SU-DHL-6 (cell line): ENCODE results near the gene SFXN1.

Experiments
- H2AFZ ChIP-seq: fragments of 200-600 bp; sonication (generic); 2 replicates; pipeline ENCODE4 v1.6.1; 2014; ENCODE audit warnings: low read depth, mild to moderate bottlenecking, moderate library complexity, mixed read lengths, antibody characterized with exemption, low read length; ENCODE audit not compliant: severe bottlenecking
- H3F3A ChIP-seq: fragments of 200-600 bp; shearing (Covaris generic); 2 replicates; pipeline ENCODE4 v1.6.0; 2016; ENCODE audit warnings: antibody characterized with exemption, mild to moderate bottlenecking; ENCODE audit not compliant: insufficient read depth
- H3K27ac ChIP-seq: fragments of 200-600 bp; sonication (generic); 2 replicates; pipeline ENCODE4 v1.5.1; 2016; ENCODE audit warnings: low read depth, mild to moderate bottlenecking, low read length, moderate library complexity, mixed read lengths
- H3K27me3 ChIP-seq: fragments of 200-600 bp; sonication (generic), shearing (Covaris generic); 2 replicates; pipeline ENCODE4 v1.6.0; 2014; ENCODE audit warnings: mild to moderate bottlenecking, low read length
- H3K36me3 ChIP-seq: fragments of 200-600 bp; sonication (generic); 2 replicates; pipeline ENCODE4 v1.6.1; 2014; ENCODE audit warnings: mild to moderate bottlenecking, low read length, mixed read lengths
- H3K4me2 ChIP-seq: fragments of 300-600, 200-600 bp; shearing (Covaris generic), sonication (generic); 2 replicates; pipeline ENCODE4 v1.6.0; 2014; ENCODE audit warnings: low read length, low read depth, mild to moderate bottlenecking; ENCODE audit not compliant: poor library complexity, severe bottlenecking
- H3K4me3 ChIP-seq: fragments of 200-600 bp; sonication (generic); 2 replicates; pipeline ENCODE4 v1.5.1; 2014; ENCODE audit warnings: antibody characterized with exemption, low read length, mild to moderate bottlenecking, mixed read lengths; ENCODE audit not compliant: insufficient read depth, poor library complexity, severe bottlenecking
- H3K79me2 ChIP-seq: fragments of 200-600 bp; sonication (generic); 2 replicates; pipeline ENCODE4 v1.6.1; 2014; ENCODE audit warnings: mild to moderate bottlenecking, low read length, moderate library complexity; ENCODE audit not compliant: insufficient read depth
- H3K9ac ChIP-seq: fragments of 200-600 bp; sonication (generic); 2 replicates; pipeline ENCODE4 v1.7.0; 2014; ENCODE audit warnings: mild to moderate bottlenecking, low read length
- H3K9me2 ChIP-seq: fragments of 200-600 bp; sonication (generic); replicated peaks from 2 replicates; pipeline ENCODE4 v1.6.1; 2014; ENCODE audit warnings: low read length; ENCODE audit not compliant: insufficient read depth
- H3K9me3 ChIP-seq: fragments of 200-600 bp; sonication (generic); 2 replicates; pipeline ENCODE4 v1.6.1; 2014; ENCODE audit warnings: low read length, mixed read lengths; ENCODE audit not compliant: insufficient read depth
- H4K20me1 ChIP-seq: fragments of 200-600 bp; sonication (generic); 2 replicates; pipeline ENCODE4 v1.6.1; 2014; ENCODE audit warnings: low read depth, mild to moderate bottlenecking, antibody characterized with exemption, low read length, moderate library complexity, mixed read lengths
- CTCF ChIP-seq: fragments of 200-600 bp; sonication (generic); IDR thresholded peaks from one replicate; pipeline ENCODE4 v1.5.1; 2017; ENCODE audit warnings: antibody characterized with exemption, mild to moderate bottlenecking, low read length, moderate library complexity; ENCODE audit not compliant: insufficient read depth, poor library complexity, severe bottlenecking
- EZH2phosphoT487 ChIP-seq: fragments of 200-600 bp; sonication (generic), shearing (Covaris generic); conservative IDR thresholded peaks from 2 replicates; pipeline ENCODE4 v1.6.1; 2018; ENCODE audit warnings: mild to moderate bottlenecking, antibody characterized with exemption, low read length, moderate library complexity, mixed read lengths

Gene SFXN1

GRCh38 chr5:175464074-175464941 lies 14.1 kb upstream of the SFXN1 start:
- no peaks in the 10 kb centered on the region for H3K36me3 ChIP-seq
- no peak overlapping the region for H3K4me3 ChIP-seq
- TF ChIP-seq CTCF (peak; percentile 62), EZH2phosphoT487 (no peak)
- H3K79me2 ChIP-seq = no peaks in the 10 kb centered on the region
- H3K27me3 ChIP-seq = no peaks in the 10 kb centered on the region
- H3K4me2 ChIP-seq = no peak overlapping the region
- H3F3A ChIP-seq = no peaks in the 10 kb centered on the region
- H3K27ac ChIP-seq = no peak overlapping the region
- H3K9ac ChIP-seq = no peak overlapping the region
- H4K20me1 ChIP-seq = no peaks in the 10 kb centered on the region
- no peaks in the 10 kb centered on the region for H3K9me3 ChIP-seq
- peak overlapping the region; percentile 46 for H2AFZ ChIP-seq
- no peaks in the 10 kb centered on the region for H3K9me2 ChIP-seq

GRCh38 chr5:175464942-175465233 lies 13.5 kb upstream of the SFXN1 start:
- Histone ChIP-seq H3K27me3 (no peaks in the 10 kb centered on the region), H3K9me2 (no peaks in the 10 kb centered on the region), H4K20me1 (no peaks in the 10 kb centered on the region), H3K27ac (no peak overlapping the region), H3K9ac (no peak overlapping the region), H3K9me3 (no peaks in the 10 kb centered on the region), H3K4me3 (no peak overlapping the region), H2AFZ (peak overlapping the region; percentile 46), H3K4me2 (no peak overlapping the region), H3K79me2 (no peaks in the 10 kb centered on the region), H3K36me3 (no peaks in the 10 kb centered on the region), H3F3A (no peaks in the 10 kb centered on the region)
- TF ChIP-seq EZH2phosphoT487 (no peak), CTCF (no peak)

GRCh38 chr5:175465282-175465681 lies 13.1 kb upstream of the SFXN1 start:
- Histone ChIP-seq H3K27ac (no peak overlapping the region), H3K4me2 (no peak overlapping the region), H3K36me3 (no peaks in the 10 kb centered on the region), H3K9ac (no peak overlapping the region), H3K79me2 (no peaks in the 10 kb centered on the region), H3K9me3 (no peaks in the 10 kb centered on the region), H3K4me3 (no peak overlapping the region), H3K9me2 (no peaks in the 10 kb centered on the region), H4K20me1 (no peaks in the 10 kb centered on the region), H2AFZ (no peak overlapping the region), H3K27me3 (no peaks in the 10 kb centered on the region), H3F3A (no peaks in the 10 kb centered on the region)
- TF ChIP-seq EZH2phosphoT487 = no peak
- no peak for TF ChIP-seq CTCF
